Esophagus (tissue), 2 donors: ENCODE data around the gene ZBTB21. TPM values are rescaled to one million over a fixed set of nuclear protein-coding genes. Genes with fewer than 3 reads are reported as not detected.
A peak's percentile ranks its signal among the peaks of the same experiment; 100 is the strongest.

ENCODE experiments used
- H3K27ac ChIP-seq, 2 donors: one replicate each; pipeline ENCODE4 v1.5.1; 2013; ENCODE audit warnings: low read depth in 2 of 2, mild to moderate bottlenecking in 2 of 2, inconsistent platforms in 1 of 2, low read length in 1 of 2, moderate library complexity in 1 of 2
- H3K27me3 ChIP-seq, 2 donors: one replicate each; pipeline ENCODE4 v1.6.1; 2013; ENCODE audit warnings: low read length in 2 of 2, control low read depth in 1 of 2, mild to moderate bottlenecking in 1 of 2; ENCODE audit not compliant: insufficient read depth in 2 of 2, control insufficient read depth in 1 of 2
- H3K36me3 ChIP-seq, 2 donors: one replicate each; pipeline ENCODE4 v1.6.1; 2013; ENCODE audit warnings: low read length in 1 of 2; ENCODE audit not compliant: control insufficient read depth in 2 of 2, insufficient read depth in 2 of 2
- H3K4me1 ChIP-seq, 2 donors: one replicate each; pipeline ENCODE4 v1.6.1; 2013; ENCODE audit warnings: low read length in 1 of 2; ENCODE audit not compliant: control insufficient read depth in 2 of 2, insufficient read depth in 2 of 2
- H3K4me3 ChIP-seq, 2 donors: one replicate each; pipeline ENCODE4 v1.5.1; 2013; ENCODE audit warnings: low read length in 2 of 2, mild to moderate bottlenecking in 2 of 2, low read depth in 1 of 2, moderate library complexity in 1 of 2
- H3K9me3 ChIP-seq, 2 donors: one replicate each; pipeline ENCODE4 v1.6.1; 2013; ENCODE audit warnings: mild to moderate bottlenecking in 2 of 2, low read depth in 1 of 2, low read length in 1 of 2, moderate library complexity in 1 of 2; ENCODE audit not compliant: control insufficient read depth in 2 of 2, insufficient read depth in 1 of 2
- WGBS, 2 donors: extraction: QIAGEN DNeasy Blood & Tissue Kit; methylation state at CpG; one replicate each; pipeline ENCODE4 v1.1.7; 2013; 5-methylcytosine and 5-hydroxymethylcytosine counted together
- polyA plus RNA-seq, 2 donors: library from polyadenylated mRNA; stranded (reverse); fragments of 200-250 nt; gene quantifications; one replicate each; pipeline ENCODE4 v1.2.3, GENCODE V29; 2013
- donor health status: healthy with polysubstance abuse.
- donor health status: Bipolar disorder and iron deficiency.

The ZBTB21 gene
- polyA plus RNA-seq, 2 donors: 1.6 to 2.7 TPM

GRCh38 chr21:42022906-42023305 is 12.7 kb upstream of the ZBTB21 start:
- Histone ChIP-seq H3K9me3 (no peaks in the 10 kb centered on the region), H3K27ac (no peak overlapping the region), H3K4me3 (no peak overlapping the region), H3K27me3 (no peaks in the 10 kb centered on the region), H3K36me3 (no peaks in the 10 kb centered on the region), H3K4me1 (peaks cover 0 to 10% of the 10 kb centered on the region in 2 donors)
- WGBS, 2 donors: 93 to 96% methylated on average over 11 of the region's 11 CpGs

- H3K4me1 ChIP-seq: peaks cover 0 to 9% of the 10 kb centered on the region in 2 donors
- H3K27me3 ChIP-seq: no peaks in the 10 kb centered on the region
- H3K27ac ChIP-seq: no peak overlapping the region
- H3K4me3 ChIP-seq: no peak overlapping the region
- H3K36me3 ChIP-seq: no peaks in the 10 kb centered on the region
- 73 to 75% methylated on average over 12 of the region's 12 CpGs for WGBS, 2 donors
- no peaks in the 10 kb centered on the region for H3K9me3 ChIP-seq
Observed at GRCh38 chr21:42022091-42022430, 11.9 kb upstream of the ZBTB21 start.

GRCh38 chr21:42021371-42022090 is 11.4 kb upstream of the ZBTB21 start:
- Histone ChIP-seq H3K4me3 (no peak overlapping the region), H3K36me3 (no peaks in the 10 kb centered on the region), H3K4me1 (peaks cover 0 to 9% of the 10 kb centered on the region in 2 donors), H3K27me3 (no peaks in the 10 kb centered on the region), H3K27ac (no peak overlapping the region), H3K9me3 (no peaks in the 10 kb centered on the region)
- WGBS, 2 donors: 74 to 81% methylated on average over 20 of the region's 20 CpGs

- 85 to 86% methylated on average over 6 of the region's 6 CpGs for WGBS, 2 donors
- no peaks in the 10 kb centered on the region for H3K9me3 ChIP-seq
Observed at GRCh38 chr21:42019706-42020105, 9.5 kb upstream of the ZBTB21 start.

GRCh38 chr21:42019101-42019605 is 9.0 kb upstream of the ZBTB21 start:
- Histone ChIP-seq H3K4me1 (peaks cover 0 to 9% of the 10 kb centered on the region in 2 donors), H3K9me3 (peaks cover 0 to 2% of the 10 kb centered on the region in 2 donors), H3K4me3 (no peak overlapping the region), H3K36me3 (no peaks in the 10 kb centered on the region), H3K27me3 (no peaks in the 10 kb centered on the region), H3K27ac (peak overlapping the region in 1 of 2 donors; percentile 7)
- 55 to 59% methylated on average over 11 of the region's 11 CpGs for WGBS, 2 donors

More at GRCh38 chr21:42019706-42020105, 9.5 kb upstream of the ZBTB21 start:
- no peak overlapping the region for H3K4me3 ChIP-seq
- peaks cover 0 to 9% of the 10 kb centered on the region in 2 donors for H3K4me1 ChIP-seq
- H3K36me3 ChIP-seq: no peaks in the 10 kb centered on the region
- H3K27me3 ChIP-seq: no peaks in the 10 kb centered on the region
- H3K27ac ChIP-seq: no peak overlapping the region

GRCh38 chr21:42017022-42017421 is 6.9 kb upstream of the ZBTB21 start:
- Histone ChIP-seq H3K27me3 (no peaks in the 10 kb centered on the region), H3K36me3 (no peaks in the 10 kb centered on the region), H3K4me1 (peaks cover 0 to 12% of the 10 kb centered on the region in 2 donors), H3K4me3 (no peak overlapping the region), H3K27ac (no peak overlapping the region), H3K9me3 (peaks cover 0 to 2% of the 10 kb centered on the region in 2 donors)
- WGBS, 2 donors: 81 to 85% methylated on average over 2 of the region's 2 CpGs

- Histone ChIP-seq H3K4me3 (no peak overlapping the region), H3K27ac (no peak overlapping the region), H3K4me1 (peaks cover 0 to 12% of the 10 kb centered on the region in 2 donors), H3K36me3 (no peaks in the 10 kb centered on the region), H3K9me3 (peaks cover 0 to 2% of the 10 kb centered on the region in 2 donors), H3K27me3 (no peaks in the 10 kb centered on the region)
- 77 to 81% methylated on average over 19 of the region's 19 CpGs for WGBS, 2 donors
Observed at GRCh38 chr21:42016364-42016985, 6.3 kb upstream of the ZBTB21 start.

GRCh38 chr21:42013931-42014330 is 3.8 kb upstream of the ZBTB21 start:
- Histone ChIP-seq H3K27me3 (no peaks in the 10 kb centered on the region), H3K4me3 (no peak overlapping the region), H3K27ac (no peak overlapping the region), H3K4me1 (peaks cover 0 to 5% of the 10 kb centered on the region in 2 donors), H3K36me3 (no peaks in the 10 kb centered on the region), H3K9me3 (peaks cover 0 to 2% of the 10 kb centered on the region in 2 donors)
- WGBS, 2 donors: 57 to 71% methylated on average over 7 of the region's 7 CpGs

GRCh38 chr21:42013376-42013775 is 3.2 kb upstream of the ZBTB21 start:
- Histone ChIP-seq H3K36me3 (no peaks in the 10 kb centered on the region), H3K4me1 (peaks cover 0 to 4% of the 10 kb centered on the region in 2 donors), H3K27me3 (no peaks in the 10 kb centered on the region), H3K27ac (peak overlapping the region; percentile 29 to 72), H3K9me3 (peaks cover 0 to 2% of the 10 kb centered on the region in 2 donors), H3K4me3 (no peak overlapping the region)
- WGBS, 2 donors: 53 to 70% methylated on average over 4 of the region's 4 CpGs
